OCI-LY3 (cell line): Measurements from ENCODE around the gene CLEC4C.

Source experiments
- EZH2phosphoT487 ChIP-seq: fragments of 200-600 bp; shearing (Covaris generic); IDR thresholded peaks from 2 replicates; pipeline ENCODE4 v1.6.1; 2018; ENCODE audit warnings: antibody characterized with exemption, mixed run types, low read depth
- TF ChIP-seq, protein P1 (sequence below): fragments of 200-600, 300-600 bp; sonication (generic); IDR thresholded peaks from 2 replicates; pipeline ENCODE4 v1.5.1; 2014; ENCODE audit warnings: antibody characterized with exemption, low read length, low read depth

DNA sequence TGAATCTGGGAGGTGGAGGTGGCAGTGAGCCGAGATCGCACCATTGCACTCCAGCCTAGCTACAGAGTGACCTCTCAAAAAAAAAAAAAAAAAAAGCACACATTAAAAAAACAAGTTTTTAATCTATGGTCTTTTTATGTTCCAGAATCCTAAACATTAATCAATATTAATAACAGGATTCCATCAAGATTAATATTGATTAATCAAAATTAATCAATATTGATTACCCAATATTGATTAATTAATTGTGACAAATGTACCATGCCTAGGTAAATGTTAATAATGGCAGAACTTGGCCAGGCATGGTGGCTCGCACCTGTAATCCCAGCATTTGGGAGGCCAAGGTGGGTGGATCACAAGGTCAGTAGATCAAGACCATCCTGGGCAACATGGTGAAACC is 34.1 kb upstream of the CLEC4C start:
- TF ChIP-seq, protein P1, sequence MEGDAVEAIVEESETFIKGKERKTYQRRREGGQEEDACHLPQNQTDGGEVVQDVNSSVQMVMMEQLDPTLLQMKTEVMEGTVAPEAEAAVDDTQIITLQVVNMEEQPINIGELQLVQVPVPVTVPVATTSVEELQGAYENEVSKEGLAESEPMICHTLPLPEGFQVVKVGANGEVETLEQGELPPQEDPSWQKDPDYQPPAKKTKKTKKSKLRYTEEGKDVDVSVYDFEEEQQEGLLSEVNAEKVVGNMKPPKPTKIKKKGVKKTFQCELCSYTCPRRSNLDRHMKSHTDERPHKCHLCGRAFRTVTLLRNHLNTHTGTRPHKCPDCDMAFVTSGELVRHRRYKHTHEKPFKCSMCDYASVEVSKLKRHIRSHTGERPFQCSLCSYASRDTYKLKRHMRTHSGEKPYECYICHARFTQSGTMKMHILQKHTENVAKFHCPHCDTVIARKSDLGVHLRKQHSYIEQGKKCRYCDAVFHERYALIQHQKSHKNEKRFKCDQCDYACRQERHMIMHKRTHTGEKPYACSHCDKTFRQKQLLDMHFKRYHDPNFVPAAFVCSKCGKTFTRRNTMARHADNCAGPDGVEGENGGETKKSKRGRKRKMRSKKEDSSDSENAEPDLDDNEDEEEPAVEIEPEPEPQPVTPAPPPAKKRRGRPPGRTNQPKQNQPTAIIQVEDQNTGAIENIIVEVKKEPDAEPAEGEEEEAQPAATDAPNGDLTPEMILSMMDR, result no peak
- TF ChIP-seq EZH2phosphoT487, result no peak
